Measurements from ENCODE around the gene SLC25A19.

The SLC25A19 gene

GRCh38 chr17:75289115-75289831 lies at the start of gene SLC25A19:
SLC25A19 (minus strand) TSS chr17:75289433; CDS start chr17:75286764, 2,669 bp downstream.
- peak; percentile 97 to 98 for DNase-seq

GRCh38 chr17:75338335-75338734 lies 49.1 kb upstream of the SLC25A19 start:
- DNase-seq: peak in 1 of 2 donors; percentile 32

GRCh38 chr17:75335315-75335714 lies 46.1 kb upstream of the SLC25A19 start:
- no peak for DNase-seq

- DNase-seq: no peak
Observed at GRCh38 chr17:75334723-75335122, 45.5 kb upstream of the SLC25A19 start.

GRCh38 chr17:75331671-75332070 lies 42.4 kb upstream of the SLC25A19 start:
- DNase-seq: no peak

GRCh38 chr17:75327757-75328156 lies 38.5 kb upstream of the SLC25A19 start:
- no peak for DNase-seq

GRCh38 chr17:75326226-75326848 lies 37.1 kb upstream of the SLC25A19 start:
- no peak for DNase-seq

- DNase-seq: no peak
Observed at GRCh38 chr17:75325827-75326225, 36.6 kb upstream of the SLC25A19 start.

- DNase-seq: no peak
Observed at GRCh38 chr17:75325348-75325747, 36.1 kb upstream of the SLC25A19 start.

GRCh38 chr17:75321506-75321905 lies 32.3 kb upstream of the SLC25A19 start:
- no peak for DNase-seq

- DNase-seq: no peak
Observed at GRCh38 chr17:75319904-75320691, 30.9 kb upstream of the SLC25A19 start.

- DNase-seq: no peak
Observed at GRCh38 chr17:75318615-75319222, 29.5 kb upstream of the SLC25A19 start.

- DNase-seq: no peak
Observed at GRCh38 chr17:75318211-75318610, 29.0 kb upstream of the SLC25A19 start.

- DNase-seq: no peak
Observed at GRCh38 chr17:75317671-75318070, 28.4 kb upstream of the SLC25A19 start.

GRCh38 chr17:75316253-75316652 lies 27.0 kb upstream of the SLC25A19 start:
- no peak for DNase-seq

- no peak for DNase-seq
Observed at GRCh38 chr17:75315541-75316243, 26.5 kb upstream of the SLC25A19 start.

GRCh38 chr17:75313941-75314551 lies 24.8 kb upstream of the SLC25A19 start:
- DNase-seq: peak in 1 of 2 donors; percentile 56

- no peak for DNase-seq
Observed at GRCh38 chr17:75308732-75309629, 19.7 kb upstream of the SLC25A19 start.

- DNase-seq: no peak
Observed at GRCh38 chr17:75307957-75308731, 18.9 kb upstream of the SLC25A19 start.
